A673 (cell line): ENCODE data around the gene INHBB. TPM values are rescaled to one million over a fixed set of nuclear protein-coding genes. Genes with fewer than 3 reads are reported as not detected.

Experiments used
- BruUV-seq: library from RNA; stranded (reverse); fragments of 400-500 nt; replicated peaks from 2 replicates; lab custom pipeline; 2021; lab: Mats Ljungman, UMichigan
- CTCF ChIA-PET: fragments of 300-600 bp; sonication (Branson Sonifier 250); formaldehyde crosslinking; loops from one replicate; lab custom pipeline; 2022; ENCODE audit warnings: antibody characterized with exemption; lab: Charles Lee
- POLR2A ChIA-PET: fragments of 300-600 bp; sonication (Branson Sonifier 250); formaldehyde crosslinking; loops from one replicate; lab custom pipeline; 2022; ENCODE audit warnings: antibody characterized with exemption; ENCODE audit not compliant: low non-redundant PET; lab: Charles Lee
- DNase-seq: peaks from one replicate; pipeline ENCODE4 v3.0.0-alpha.2; 2015; ENCODE audit warnings: low spot score
- H3K27ac ChIP-seq: fragments of 200-600 bp; sonication (generic); 2 replicates; pipeline ENCODE4 v1.5.1; 2016; ENCODE audit warnings: mixed run types, low read depth, mild to moderate bottlenecking, mixed read lengths, antibody characterized with exemption, low read length; ENCODE audit not compliant: poor library complexity, severe bottlenecking
- H3K27me3 ChIP-seq: fragments of 200-600 bp; sonication (generic); replicated peaks from 2 replicates; pipeline ENCODE4 v1.6.1; 2017; ENCODE audit warnings: mixed run types, low read depth, mild to moderate bottlenecking, mixed read lengths, antibody characterized with exemption, low read length; ENCODE audit not compliant: insufficient read depth, poor library complexity
- H3K36me3 ChIP-seq: fragments of 200-600 bp; sonication (generic); 2 replicates; pipeline ENCODE4 v1.6.1; 2016; ENCODE audit warnings: mixed run types, mild to moderate bottlenecking, mixed read lengths, antibody characterized with exemption, low read length; ENCODE audit not compliant: insufficient read depth, poor library complexity, severe bottlenecking
- H3K4me1 ChIP-seq: fragments of 200-600 bp; sonication (generic); 2 replicates; pipeline ENCODE4 v1.6.1; 2017; ENCODE audit warnings: mixed run types, mild to moderate bottlenecking, mixed read lengths, antibody characterized with exemption, low read length; ENCODE audit not compliant: insufficient read depth, poor library complexity, severe bottlenecking
- H3K4me3 ChIP-seq: fragments of 200-600 bp; sonication (generic); 2 replicates; pipeline ENCODE4 v1.5.1; 2016; ENCODE audit warnings: low read depth, mixed run types, mild to moderate bottlenecking, mixed read lengths, low read length; ENCODE audit not compliant: poor library complexity, severe bottlenecking
- H3K9me3 ChIP-seq: fragments of 200-600 bp; sonication (generic); 2 replicates; pipeline ENCODE4 v1.6.1; 2016; ENCODE audit warnings: mixed run types, low read depth, mild to moderate bottlenecking, mixed read lengths, antibody characterized with exemption, low read length; ENCODE audit not compliant: poor library complexity, severe bottlenecking
- CTCF ChIP-seq: fragments of 300-800, 200-600 bp; sonication (generic); conservative IDR thresholded peaks from 2 replicates; pipeline ENCODE4 v1.5.1; 2017; ENCODE audit warnings: low read depth, mild to moderate bottlenecking, antibody characterized with exemption, low read length, moderate library complexity, mixed read lengths
- EZH2 ChIP-seq: fragments of 200-600 bp; sonication (generic); IDR thresholded peaks from 2 replicates; pipeline ENCODE4 v1.6.1; 2017; ENCODE audit warnings: borderline replicate concordance, low read depth, mild to moderate bottlenecking, mixed read lengths, antibody characterized with exemption, low read length; ENCODE audit not compliant: poor library complexity, severe bottlenecking
- intact Hi-C: fragments of 100-400 bp; cut with micrococcal nuclease; formaldehyde crosslinking; loops from one replicate; pipeline ENCODE4 v1.10.0; 2022; ENCODE audit not compliant: unreplicated experiment
- total RNA-seq: library from RNA; stranded (reverse); gene quantifications from 2 replicates; pipeline ENCODE4 v1.2.3, GENCODE V29; 2021

Gene INHBB
- total RNA-seq, 1 experiment from 2014 or later: 0.09 TPM

- Histone ChIP-seq H3K27me3 (no peaks in the 10 kb centered on the region), H3K4me3 (no peak overlapping the region), H3K27ac (no peak overlapping the region), H3K36me3 (no peaks in the 10 kb centered on the region), H3K4me1 (no peaks in the 10 kb centered on the region), H3K9me3 (no peaks in the 10 kb centered on the region)
- no peak for TF ChIP-seq CTCF
- TF ChIP-seq EZH2: no peak
- CTCF ChIA-PET: no interaction called here
- DNase-seq: no peak
- intact Hi-C loops: no loop called here
- POLR2A ChIA-PET: no interaction called here
- no TSS peak for BruUV-seq
Measured at GRCh38 chr2:120305937-120306490, 39.9 kb upstream of the INHBB start.

- no peaks in the 10 kb centered on the region for H3K27me3 ChIP-seq
- ChIA-PET CTCF (no interaction called here), POLR2A (no interaction called here)
- no TSS peak for BruUV-seq
- no peaks in the 10 kb centered on the region for H3K36me3 ChIP-seq
- no peak for DNase-seq
- H3K4me3 ChIP-seq: no peak overlapping the region
- no peak overlapping the region for H3K27ac ChIP-seq
- intact Hi-C loops: no loop called here
- H3K9me3 ChIP-seq: no peaks in the 10 kb centered on the region
- no peaks in the 10 kb centered on the region for H3K4me1 ChIP-seq
- TF ChIP-seq EZH2 (no peak), CTCF (no peak)
Measured at GRCh38 chr2:120307482-120307881, 38.5 kb upstream of the INHBB start.

GRCh38 chr2:120308038-120308910, 37.7 kb upstream of the INHBB start:
- no peak overlapping the region for H3K27ac ChIP-seq
- ChIA-PET CTCF (no interaction called here), POLR2A (interaction anchor here (0.6 kb wide), 1 partner anchor 332 kb away, joined by 3 read pairs; no protein-coding TSS in a partner anchor)
- H3K9me3 ChIP-seq: no peaks in the 10 kb centered on the region
- H3K4me3 ChIP-seq: no peak overlapping the region
- H3K4me1 ChIP-seq: no peaks in the 10 kb centered on the region
- TF ChIP-seq EZH2: no peak
- no peak for TF ChIP-seq CTCF
- H3K27me3 ChIP-seq: no peaks in the 10 kb centered on the region
- no peak for DNase-seq
- no peaks in the 10 kb centered on the region for H3K36me3 ChIP-seq
- no TSS peak for BruUV-seq
- intact Hi-C loops: no loop called here
